ENCODE results near the gene FSCN2.

DNA sequence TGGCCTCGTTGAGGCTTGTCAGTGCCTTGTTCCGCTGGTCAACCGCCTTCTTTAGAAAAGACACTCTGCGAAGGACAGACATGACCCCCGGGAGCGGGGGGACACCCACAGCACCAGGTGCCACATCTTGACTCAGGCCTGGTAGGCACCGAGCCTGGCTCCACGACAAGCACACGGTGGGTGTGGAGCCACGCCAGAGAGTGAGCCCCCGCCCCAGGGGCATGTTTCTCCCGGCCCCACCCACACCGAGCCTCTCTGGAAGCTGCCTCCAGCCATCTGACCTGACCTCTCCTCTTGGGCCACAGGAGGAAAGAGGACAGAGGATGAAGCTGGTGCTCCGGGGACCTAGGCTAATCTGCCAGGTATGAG is 19.4 kb downstream of the FSCN2 start:
- no peak for TF ChIP-seq POLR2A (IDR thresholded peaks at IDR 0.05)
- TF ChIP-seq CTCF (IDR thresholded peaks at IDR 0.05) = no peak

Data from Peyer's patch (tissue), 4 donors.